Activated CD8-positive, alpha-beta memory T cell treated with anti-CD3 and anti-CD28 coated beads, Interleukin-2, amount 50 U/mL, for 1 hour (primary cell): ENCODE measurements around the gene SHISAL2A.

ENCODE experiments used
- DNase-seq: peaks from one replicate; pipeline ENCODE4 v3.0.0-alpha.2; 2020; ENCODE audit errors: extremely low read depth

The SHISAL2A gene

GRCh38 chr1:52659851-52660596, 27.1 kb downstream of the SHISAL2A start:
- no peak for DNase-seq

GRCh38 chr1:52660807-52661206, 27.8 kb downstream of the SHISAL2A start:
- DNase-seq: no peak

GRCh38 chr1:52662645-52663313, 29.8 kb downstream of the SHISAL2A start:
- no peak for DNase-seq

- no peak for DNase-seq
These were observed 30.7 kb downstream of the SHISAL2A start for GRCh38 chr1:52663716-52664115.

GRCh38 chr1:52665006-52665941, 32.3 kb downstream of the SHISAL2A start:
- DNase-seq: no peak

- no peak for DNase-seq
These were observed 34.3 kb downstream of the SHISAL2A start for GRCh38 chr1:52667290-52667689.

GRCh38 chr1:52667984-52668383, 35.0 kb downstream of the SHISAL2A start:
- DNase-seq: no peak

GRCh38 chr1:52668711-52669110, 35.7 kb downstream of the SHISAL2A start:
- DNase-seq: no peak

- DNase-seq: no peak
These were observed 36.7 kb downstream of the SHISAL2A start for GRCh38 chr1:52669696-52670095.

GRCh38 chr1:52670604-52671003, 37.6 kb downstream of the SHISAL2A start:
- no peak for DNase-seq

- no peak for DNase-seq
These were observed 40.0 kb downstream of the SHISAL2A start for GRCh38 chr1:52672946-52673345.

GRCh38 chr1:52673513-52673912, 40.5 kb downstream of the SHISAL2A start:
- DNase-seq: no peak

- no peak for DNase-seq
These were observed 41.8 kb downstream of the SHISAL2A start for GRCh38 chr1:52674497-52675384.

GRCh38 chr1:52676249-52676903, 43.4 kb downstream of the SHISAL2A start:
- DNase-seq: no peak

GRCh38 chr1:52677076-52677806, 44.3 kb downstream of the SHISAL2A start:
- no peak for DNase-seq

GRCh38 chr1:52679048-52679447, 46.1 kb downstream of the SHISAL2A start:
- DNase-seq: no peak

- no peak for DNase-seq
These were observed 46.5 kb downstream of the SHISAL2A start for GRCh38 chr1:52679498-52679897.

GRCh38 chr1:52680353-52680752, 47.4 kb downstream of the SHISAL2A start:
- DNase-seq: no peak

- DNase-seq: no peak
These were observed 48.2 kb downstream of the SHISAL2A start for GRCh38 chr1:52681136-52681535.

GRCh38 chr1:52683367-52683940, 50.5 kb downstream of the SHISAL2A start:
- DNase-seq: no peak
